Measurements from ENCODE around the gene TMEM19. TPM values are rescaled to one million over a fixed set of nuclear protein-coding genes. Genes with fewer than 3 reads are reported as not detected.

The TMEM19 gene
- polyA plus RNA-seq, 1 of the 3 experiments (the other 2 are of a cell fraction) = 12.6 TPM

GRCh38 chr12:71748081-71748850 is 62.4 kb downstream of the TMEM19 start:
- ChIA-PET CTCF (interaction anchor here (0.9 to 4.3 kb wide), 15 partner anchors 32 to 543 kb away, joined by 3 to 41 read pairs (median 6); partner anchors contain the start of gene TMEM19), POLR2A (interaction anchor here (1.8 kb wide), 1 partner anchor 84 kb away, joined by 12 read pairs; the partner anchor contains the start of genes THAP2 and ZFC3H1)
- Histone ChIP-seq H3K4me1 (ENCODE audit: control insufficient read depth in 1 of 2, insufficient read depth in 2 of 2, low read depth in 1 of 2, low read length in 1 of 2) (no peaks in the 10 kb centered on the region), H3K4me3 (ENCODE audit: low read depth in 2 of 2, low read length in 1 of 2) (no peak overlapping the region), H3K9ac (no peak overlapping the region), H3K27me3 (ENCODE audit: insufficient read depth) (peaks cover 5% of the 10 kb centered on the region; the same call in 1 of the 2 replicates), H3K9me2 (no peaks in the 10 kb centered on the region), H3K27ac (ENCODE audit: low read depth in 2 of 2, low read length in 1 of 2) (no peak overlapping the region), H3K4me2 (no peak overlapping the region), H3K36me3 (replicated peaks in 1 of 2; ENCODE audit: control insufficient read depth in 1 of 2, insufficient read depth in 2 of 2, low read length in 1 of 2) (no peaks in the 10 kb centered on the region), H4K20me1 (ENCODE audit: insufficient read depth) (no peaks in the 10 kb centered on the region), H3K9me3 (no peaks in the 10 kb centered on the region), H2AFZ (ENCODE audit: low read depth) (no peak overlapping the region), H3K79me2 (ENCODE audit: insufficient read depth) (no peaks in the 10 kb centered on the region), H3F3A (replicated peaks; ENCODE audit: insufficient read depth) (no peaks in the 10 kb centered on the region)
- no peak for DNase-seq
- WGBS (ENCODE audit: low lambda C conversion rate) = 49% methylated on average over 5 of the region's 5 CpGs
- TF ChIP-seq GATA2 (CRISPR knock-in tag; IDR thresholded peaks at IDR 0.05) (no peak), TCF12 (IDR thresholded peaks at IDR 0.05) (no peak), RFX5 (IDR thresholded peaks at IDR 0.05; ENCODE audit: low read length) (no peak), MEF2A (IDR thresholded peaks at IDR 0.05; ENCODE audit: borderline replicate concordance, low read depth) (no peak), TAF1 (IDR thresholded peaks at IDR 0.05; ENCODE audit: borderline replicate concordance, low read depth, low read length) (no peak), CHD2 (IDR thresholded peaks at IDR 0.05; ENCODE audit: low read length, partially characterized antibody) (no peak), RCOR1 (IDR thresholded peaks at IDR 0.05; ENCODE audit: low read length) (no peak), RAD21 (IDR thresholded peaks at IDR 0.05; ENCODE audit: low read length) (no peak), RXRA (IDR thresholded peaks at IDR 0.05; ENCODE audit: borderline replicate concordance, low read depth) (no peak), EZH2phosphoT487 (IDR thresholded peaks at IDR 0.05; ENCODE audit: borderline replicate concordance, low read depth) (no peak), SIN3A (IDR thresholded peaks at IDR 0.05; ENCODE audit: borderline replicate concordance, low read depth, low read length) (no peak), JUND (IDR thresholded peaks at IDR 0.05) (no peak), FOSL2 (IDR thresholded peaks at IDR 0.05; ENCODE audit: borderline replicate concordance, low read depth) (no peak), EP300 (IDR thresholded peaks at IDR 0.05; ENCODE audit: borderline replicate concordance in 1 of 2, low read depth in 1 of 2, low read length in 1 of 2) (no peak), TEAD4 (IDR thresholded peaks at IDR 0.05; ENCODE audit: borderline replicate concordance, insufficient read depth) (no peak), YY1 (IDR thresholded peaks at IDR 0.05; ENCODE audit: low read depth) (no peak), CTCF (IDR thresholded peaks at IDR 0.05) (no peak)
- TF ChIP-seq, protein P1, sequence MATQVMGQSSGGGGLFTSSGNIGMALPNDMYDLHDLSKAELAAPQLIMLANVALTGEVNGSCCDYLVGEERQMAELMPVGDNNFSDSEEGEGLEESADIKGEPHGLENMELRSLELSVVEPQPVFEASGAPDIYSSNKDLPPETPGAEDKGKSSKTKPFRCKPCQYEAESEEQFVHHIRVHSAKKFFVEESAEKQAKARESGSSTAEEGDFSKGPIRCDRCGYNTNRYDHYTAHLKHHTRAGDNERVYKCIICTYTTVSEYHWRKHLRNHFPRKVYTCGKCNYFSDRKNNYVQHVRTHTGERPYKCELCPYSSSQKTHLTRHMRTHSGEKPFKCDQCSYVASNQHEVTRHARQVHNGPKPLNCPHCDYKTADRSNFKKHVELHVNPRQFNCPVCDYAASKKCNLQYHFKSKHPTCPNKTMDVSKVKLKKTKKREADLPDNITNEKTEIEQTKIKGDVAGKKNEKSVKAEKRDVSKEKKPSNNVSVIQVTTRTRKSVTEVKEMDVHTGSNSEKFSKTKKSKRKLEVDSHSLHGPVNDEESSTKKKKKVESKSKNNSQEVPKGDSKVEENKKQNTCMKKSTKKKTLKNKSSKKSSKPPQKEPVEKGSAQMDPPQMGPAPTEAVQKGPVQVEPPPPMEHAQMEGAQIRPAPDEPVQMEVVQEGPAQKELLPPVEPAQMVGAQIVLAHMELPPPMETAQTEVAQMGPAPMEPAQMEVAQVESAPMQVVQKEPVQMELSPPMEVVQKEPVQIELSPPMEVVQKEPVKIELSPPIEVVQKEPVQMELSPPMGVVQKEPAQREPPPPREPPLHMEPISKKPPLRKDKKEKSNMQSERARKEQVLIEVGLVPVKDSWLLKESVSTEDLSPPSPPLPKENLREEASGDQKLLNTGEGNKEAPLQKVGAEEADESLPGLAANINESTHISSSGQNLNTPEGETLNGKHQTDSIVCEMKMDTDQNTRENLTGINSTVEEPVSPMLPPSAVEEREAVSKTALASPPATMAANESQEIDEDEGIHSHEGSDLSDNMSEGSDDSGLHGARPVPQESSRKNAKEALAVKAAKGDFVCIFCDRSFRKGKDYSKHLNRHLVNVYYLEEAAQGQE (IDR thresholded peaks at IDR 0.05; ENCODE audit: low read depth, low read length) = no peak
- TF ChIP-seq, protein P2, sequence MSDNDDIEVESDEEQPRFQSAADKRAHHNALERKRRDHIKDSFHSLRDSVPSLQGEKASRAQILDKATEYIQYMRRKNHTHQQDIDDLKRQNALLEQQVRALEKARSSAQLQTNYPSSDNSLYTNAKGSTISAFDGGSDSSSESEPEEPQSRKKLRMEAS (IDR thresholded peaks at IDR 0.05; ENCODE audit: low read depth) = no peak

Measured in SK-N-SH (cell line).